Loucy (cell line): ENCODE data around the gene GADL1.

Experiments used
- EZH2phosphoT487 ChIP-seq: fragments of 200-600 bp; IDR thresholded peaks from 2 replicates; pipeline ENCODE4 v1.6.1; 2018; ENCODE audit warnings: antibody characterized with exemption, mild to moderate bottlenecking, moderate library complexity, borderline replicate concordance
- TF ChIP-seq, protein P1 (sequence below): fragments of 200-600 bp; sonication (generic); conservative IDR thresholded peaks from 2 replicates; pipeline ENCODE4 v1.5.1; 2014; ENCODE audit warnings: mild to moderate bottlenecking, antibody characterized with exemption, low read length

DNA sequence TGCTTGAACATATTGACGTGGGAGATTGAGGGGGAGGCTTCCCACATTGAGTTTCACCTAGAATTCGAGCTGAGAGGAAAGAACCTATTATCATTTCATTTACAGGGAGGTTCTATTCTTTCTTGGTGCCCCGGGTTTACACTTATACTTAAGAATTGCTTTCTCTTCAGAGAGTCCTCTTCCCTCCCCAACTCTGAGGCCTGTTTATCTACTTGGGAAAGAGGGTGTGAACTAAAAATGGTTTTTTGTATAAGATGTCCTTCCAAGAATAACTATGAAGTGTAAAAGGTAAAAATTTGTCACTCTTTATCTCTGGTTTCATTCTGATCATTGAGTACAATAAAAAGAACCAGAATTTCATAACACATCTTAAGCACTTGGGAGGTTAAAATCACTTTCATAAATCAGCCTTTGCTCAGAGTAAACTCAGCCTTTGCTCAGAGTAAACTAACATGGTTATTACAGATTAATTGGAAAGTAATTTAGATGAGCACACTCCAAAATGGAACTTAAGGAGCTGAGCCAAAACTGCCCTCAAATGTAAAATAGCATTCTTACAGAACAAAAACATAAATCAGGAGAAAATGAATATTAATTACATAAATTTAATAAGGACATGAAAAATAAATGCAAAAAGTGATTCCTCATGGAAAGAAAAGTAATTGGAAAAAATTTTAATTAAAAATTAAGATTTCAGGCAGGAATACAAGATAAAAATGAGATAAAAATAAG lies 75.2 kb downstream of the GADL1 start:
- TF ChIP-seq, protein P1, sequence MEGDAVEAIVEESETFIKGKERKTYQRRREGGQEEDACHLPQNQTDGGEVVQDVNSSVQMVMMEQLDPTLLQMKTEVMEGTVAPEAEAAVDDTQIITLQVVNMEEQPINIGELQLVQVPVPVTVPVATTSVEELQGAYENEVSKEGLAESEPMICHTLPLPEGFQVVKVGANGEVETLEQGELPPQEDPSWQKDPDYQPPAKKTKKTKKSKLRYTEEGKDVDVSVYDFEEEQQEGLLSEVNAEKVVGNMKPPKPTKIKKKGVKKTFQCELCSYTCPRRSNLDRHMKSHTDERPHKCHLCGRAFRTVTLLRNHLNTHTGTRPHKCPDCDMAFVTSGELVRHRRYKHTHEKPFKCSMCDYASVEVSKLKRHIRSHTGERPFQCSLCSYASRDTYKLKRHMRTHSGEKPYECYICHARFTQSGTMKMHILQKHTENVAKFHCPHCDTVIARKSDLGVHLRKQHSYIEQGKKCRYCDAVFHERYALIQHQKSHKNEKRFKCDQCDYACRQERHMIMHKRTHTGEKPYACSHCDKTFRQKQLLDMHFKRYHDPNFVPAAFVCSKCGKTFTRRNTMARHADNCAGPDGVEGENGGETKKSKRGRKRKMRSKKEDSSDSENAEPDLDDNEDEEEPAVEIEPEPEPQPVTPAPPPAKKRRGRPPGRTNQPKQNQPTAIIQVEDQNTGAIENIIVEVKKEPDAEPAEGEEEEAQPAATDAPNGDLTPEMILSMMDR = no peak
- no peak for TF ChIP-seq EZH2phosphoT487
